HG03045 (cell line): ENCODE measurements around the gene FGF2.
"Not testable (repeated sequence)": the region's sequence is repeated elsewhere in the genome, so short reads cannot be mapped to it uniquely, and the experiment has no call there.

ENCODE experiments used
- ATAC-seq: cut with Tn5 transposase; IDR thresholded peaks from one replicate; pipeline ENCODE4 v1.9.1; 2021; ENCODE audit warnings: mild to moderate bottlenecking, moderate library complexity; ENCODE audit not compliant: unreplicated experiment

Gene FGF2

DNA sequence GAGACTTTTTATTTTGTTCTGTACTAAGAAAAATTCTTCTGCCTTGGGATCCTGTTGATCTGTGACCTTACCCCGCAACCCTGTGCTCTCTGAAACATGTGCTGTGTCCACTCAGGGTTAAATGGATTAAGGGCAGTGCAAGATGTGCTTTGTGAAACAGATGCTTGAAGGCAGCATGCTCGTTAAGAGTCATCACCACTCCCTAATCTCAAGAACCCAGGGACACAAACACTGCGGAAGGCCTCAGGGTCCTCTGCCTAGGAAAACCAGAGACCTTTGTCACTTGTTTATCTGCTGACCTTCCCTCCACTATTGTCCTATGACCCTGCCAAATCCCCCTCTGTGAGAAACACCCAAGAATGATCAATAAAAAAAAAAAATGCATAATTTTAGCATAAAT, 13.8 kb upstream of the FGF2 start:
- ATAC-seq = not testable (repeated sequence)

DNA sequence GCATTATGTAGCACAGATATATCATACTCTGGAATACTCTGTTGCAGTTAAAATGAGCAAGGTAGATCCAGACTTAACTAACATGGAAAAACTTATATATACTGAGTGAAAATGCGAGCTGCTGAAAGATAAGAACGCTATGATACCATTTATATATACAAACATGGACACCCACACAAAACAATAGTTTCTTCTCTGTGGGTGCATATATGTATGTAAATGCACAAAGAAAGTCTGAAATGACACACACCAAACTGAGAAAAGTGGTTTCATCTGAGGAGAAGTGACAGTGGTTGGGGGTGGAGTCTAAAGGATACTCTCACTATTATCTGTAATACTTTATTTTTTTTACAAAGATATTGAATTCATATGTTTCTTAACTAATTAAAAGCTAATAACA, 12.2 kb upstream of the FGF2 start:
- ATAC-seq = peak; percentile 99

DNA sequence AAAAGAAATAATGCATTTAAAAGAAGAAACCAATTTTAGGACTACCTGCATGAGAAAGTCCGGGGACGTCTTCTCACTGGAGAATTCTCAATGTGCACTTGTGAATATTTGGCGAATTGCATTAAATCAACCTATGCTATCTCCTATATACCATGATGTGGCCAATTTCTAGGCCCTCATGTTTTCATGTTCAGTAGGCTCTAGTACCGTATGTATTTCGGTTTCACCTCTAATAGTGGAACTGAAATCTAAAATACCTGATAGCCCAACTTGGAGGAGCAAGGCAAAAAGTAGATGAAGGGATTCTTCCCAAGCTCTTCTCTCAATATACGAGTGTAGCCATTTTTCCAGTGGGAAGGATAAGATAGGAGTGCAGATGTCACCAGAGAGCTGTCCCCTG, 11.4 kb upstream of the FGF2 start:
- ATAC-seq = no peak

DNA sequence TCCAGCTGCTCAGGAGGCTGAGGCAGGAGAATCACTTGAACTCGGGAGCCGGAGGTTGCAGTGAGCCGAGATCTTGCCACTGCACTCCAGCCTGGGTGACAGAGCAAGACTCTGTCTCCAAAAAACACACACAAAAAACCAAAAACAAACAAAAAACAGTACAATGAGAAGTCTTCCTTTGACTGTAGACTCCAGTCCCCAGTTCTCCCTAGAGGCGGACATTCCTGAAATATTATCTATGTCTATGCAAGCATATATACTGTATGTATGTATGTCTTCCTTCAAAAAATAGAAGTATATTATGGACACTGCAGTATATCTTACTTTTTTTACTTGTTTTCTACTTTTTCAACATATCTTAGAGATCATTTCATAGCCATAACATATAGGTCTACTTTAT, 10.2 kb upstream of the FGF2 start:
- no peak for ATAC-seq

DNA sequence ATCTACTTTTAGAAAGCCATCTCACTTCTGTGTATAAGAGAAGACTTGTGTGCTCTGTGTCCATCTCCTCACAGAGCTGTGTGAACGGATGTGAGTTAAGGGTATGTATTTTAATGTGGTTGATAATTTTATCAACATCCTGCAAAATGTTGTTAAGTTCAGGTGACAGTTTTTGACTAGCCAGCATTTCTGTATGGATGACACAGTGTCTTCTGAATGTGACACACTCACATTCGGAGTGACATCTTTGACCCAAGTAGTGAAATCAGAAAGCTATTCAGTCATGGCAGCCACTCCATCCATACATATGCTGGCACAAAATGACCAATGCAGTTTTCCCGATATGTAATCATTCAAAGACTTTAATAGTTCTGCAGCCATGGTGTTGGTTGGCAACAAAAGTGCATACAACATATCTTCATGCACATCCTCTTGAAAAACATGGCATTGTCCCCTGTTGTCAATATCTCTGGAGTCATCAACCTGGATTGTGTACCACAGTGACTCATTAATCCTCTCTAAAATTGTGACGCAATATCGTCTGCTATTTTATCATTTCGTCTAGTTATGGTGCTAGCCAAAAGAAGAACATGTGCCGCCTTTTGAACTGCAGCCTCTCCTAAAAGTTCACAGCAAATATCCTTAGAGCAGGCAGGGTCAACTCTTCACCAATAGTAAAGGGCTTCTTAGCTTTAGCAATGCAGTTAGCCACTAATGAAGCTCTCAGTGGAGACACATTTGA, 6.8 kb upstream of the FGF2 start:
- ATAC-seq = no peak

DNA sequence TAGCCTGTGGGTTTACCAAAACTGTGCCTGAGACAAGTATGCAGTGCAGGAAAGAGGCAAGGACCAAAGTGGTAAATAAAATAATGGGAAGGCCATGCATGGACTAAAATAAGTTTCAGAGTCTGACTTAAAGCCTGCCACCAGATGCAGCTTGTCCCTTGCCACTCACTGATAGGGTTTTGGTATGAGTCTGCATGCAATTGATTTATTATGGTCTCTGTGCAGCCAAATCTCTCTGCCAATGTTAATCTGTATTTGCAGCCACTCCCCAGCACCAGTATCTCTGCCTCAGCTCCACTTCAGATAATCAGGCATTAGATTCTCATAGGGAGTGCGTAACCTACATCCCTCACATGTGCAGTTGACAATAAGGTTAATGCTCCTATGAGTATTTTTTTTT, 5.5 kb upstream of the FGF2 start:
- ATAC-seq = no peak

DNA sequence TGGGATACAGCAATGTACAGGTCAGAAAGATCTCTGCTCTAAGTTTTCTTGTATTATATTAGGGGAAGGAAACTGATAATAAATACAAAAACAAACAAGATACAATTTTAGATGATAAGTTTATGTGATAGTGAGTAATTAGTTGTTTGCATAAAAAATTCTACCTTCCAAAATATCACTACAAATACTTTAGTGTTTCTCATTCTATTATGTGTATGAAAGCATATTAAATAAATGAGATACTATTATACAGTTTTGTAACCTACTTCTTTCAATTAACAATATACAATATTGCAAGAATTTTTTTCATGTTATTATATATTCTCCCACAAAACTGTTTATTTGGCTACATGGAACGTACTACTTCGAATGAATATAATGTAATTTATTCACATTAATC, 4.2 kb upstream of the FGF2 start:
- ATAC-seq = no peak

DNA sequence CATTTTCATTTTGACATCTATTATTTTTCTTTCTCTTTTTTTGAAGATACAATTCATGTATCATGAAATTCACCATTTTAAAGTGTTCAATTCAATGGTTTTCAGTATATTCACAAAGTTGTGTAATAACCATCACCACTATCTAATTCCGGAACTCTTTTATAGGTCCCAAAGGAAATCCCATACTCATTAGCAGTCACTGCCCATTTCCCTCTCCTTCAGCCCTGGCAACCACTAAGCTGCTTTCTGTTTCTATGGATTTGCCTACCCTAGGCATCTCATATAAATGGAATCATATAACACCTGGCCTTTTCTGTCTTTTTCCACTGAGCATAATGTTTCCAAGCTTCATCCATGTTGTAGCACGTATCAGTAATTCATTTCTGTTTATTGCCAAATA, 3.2 kb upstream of the FGF2 start:
- no peak for ATAC-seq

DNA sequence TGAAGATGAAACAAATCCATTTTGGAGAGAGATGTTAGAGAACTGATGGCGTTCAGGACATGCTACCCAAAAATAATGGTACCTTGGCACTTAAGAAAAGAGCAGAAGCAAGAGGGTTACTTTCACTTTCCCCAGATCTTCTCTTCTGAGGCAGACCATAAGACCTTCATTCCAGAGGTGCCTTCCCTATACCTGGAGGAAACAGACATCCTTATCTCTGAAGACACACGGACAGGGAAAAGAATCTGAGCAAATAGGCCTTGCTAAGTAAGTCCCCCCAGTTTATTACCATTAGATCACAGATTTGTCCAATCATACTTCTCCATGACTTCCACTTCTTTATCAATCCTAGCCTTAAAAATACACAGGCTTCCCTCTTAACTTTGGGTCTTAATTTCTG, 2.0 kb upstream of the FGF2 start:
- no peak for ATAC-seq

DNA sequence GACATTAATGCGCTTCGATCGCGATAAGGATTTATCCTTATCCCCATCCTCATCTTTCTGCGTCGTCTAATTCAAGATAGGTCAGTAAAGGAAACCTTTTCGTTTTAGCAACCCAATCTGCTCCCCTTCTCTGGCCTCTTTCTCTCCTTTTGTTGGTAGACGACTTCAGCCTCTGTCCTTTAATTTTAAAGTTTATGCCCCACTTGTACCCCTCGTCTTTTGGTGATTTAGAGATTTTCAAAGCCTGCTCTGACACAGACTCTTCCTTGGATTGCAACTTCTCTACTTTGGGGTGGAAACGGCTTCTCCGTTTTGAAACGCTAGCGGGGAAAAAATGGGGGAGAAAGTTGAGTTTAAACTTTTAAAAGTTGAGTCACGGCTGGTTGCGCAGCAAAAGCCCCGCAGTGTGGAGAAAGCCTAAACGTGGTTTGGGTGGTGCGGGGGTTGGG, 528 bp upstream of the FGF2 start:
- no peak for ATAC-seq

DNA sequence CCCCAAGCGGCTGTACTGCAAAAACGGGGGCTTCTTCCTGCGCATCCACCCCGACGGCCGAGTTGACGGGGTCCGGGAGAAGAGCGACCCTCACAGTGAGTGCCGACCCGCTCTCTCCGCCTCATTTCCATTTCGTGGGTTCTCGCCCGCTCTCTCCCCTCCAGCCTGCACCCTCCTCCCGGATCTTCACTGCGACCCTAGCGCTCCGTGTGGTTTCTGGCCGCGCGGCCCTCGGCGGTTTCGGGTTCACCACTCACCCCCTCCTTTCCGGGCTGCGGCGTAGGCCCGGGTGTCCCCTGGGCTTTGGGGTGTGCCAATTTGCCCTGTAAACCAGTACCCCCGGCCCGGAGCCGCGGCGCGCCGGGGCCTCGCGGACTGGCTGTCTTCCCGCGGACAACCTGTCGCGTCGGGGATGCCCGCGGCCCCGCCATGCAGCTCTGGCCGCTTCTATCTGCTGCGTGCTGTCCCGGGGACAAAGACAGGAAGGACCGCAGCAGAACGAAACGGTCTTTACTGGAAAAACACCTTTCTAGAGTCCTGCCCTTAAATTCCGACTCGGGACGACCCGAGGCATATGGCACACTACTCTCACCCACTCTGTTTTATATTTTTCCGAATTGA, 737 bp downstream of the FGF2 start:
- peak; percentile 49 for ATAC-seq

DNA sequence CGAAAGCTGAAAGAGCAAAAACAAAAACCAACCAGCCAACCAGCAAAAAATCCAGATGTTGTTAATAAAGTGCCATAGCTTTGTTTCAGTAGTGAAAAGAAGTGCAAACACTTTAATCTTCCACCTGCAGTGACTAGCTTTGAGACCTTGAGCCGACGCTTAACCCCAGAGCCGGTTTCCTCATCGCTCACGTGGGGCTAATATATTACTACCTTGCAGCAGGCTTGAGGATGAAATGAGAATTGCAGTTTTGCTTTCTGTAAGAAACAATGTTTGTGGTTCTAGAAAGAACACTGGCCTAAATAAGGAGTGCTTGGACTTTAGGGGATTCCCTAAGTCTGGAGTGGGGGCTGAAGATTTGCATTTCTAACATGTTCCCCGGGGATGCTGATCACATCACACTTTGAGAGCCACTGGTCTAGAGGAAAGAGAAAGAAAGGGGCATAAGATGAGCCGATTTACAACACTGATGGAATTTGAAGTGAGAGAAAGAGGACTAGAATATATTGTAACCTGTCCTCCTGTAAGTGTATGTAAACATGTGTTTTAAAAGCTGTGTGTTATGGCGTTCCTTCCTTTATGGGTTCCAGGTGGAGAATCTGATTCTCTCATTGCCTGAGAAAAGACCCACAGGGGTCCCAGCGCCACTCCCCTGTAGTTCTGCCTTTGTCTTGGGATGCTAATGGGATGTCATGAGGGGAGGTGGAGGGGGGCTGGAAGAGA, 1.4 kb downstream of the FGF2 start:
- ATAC-seq = peak; percentile 91

DNA sequence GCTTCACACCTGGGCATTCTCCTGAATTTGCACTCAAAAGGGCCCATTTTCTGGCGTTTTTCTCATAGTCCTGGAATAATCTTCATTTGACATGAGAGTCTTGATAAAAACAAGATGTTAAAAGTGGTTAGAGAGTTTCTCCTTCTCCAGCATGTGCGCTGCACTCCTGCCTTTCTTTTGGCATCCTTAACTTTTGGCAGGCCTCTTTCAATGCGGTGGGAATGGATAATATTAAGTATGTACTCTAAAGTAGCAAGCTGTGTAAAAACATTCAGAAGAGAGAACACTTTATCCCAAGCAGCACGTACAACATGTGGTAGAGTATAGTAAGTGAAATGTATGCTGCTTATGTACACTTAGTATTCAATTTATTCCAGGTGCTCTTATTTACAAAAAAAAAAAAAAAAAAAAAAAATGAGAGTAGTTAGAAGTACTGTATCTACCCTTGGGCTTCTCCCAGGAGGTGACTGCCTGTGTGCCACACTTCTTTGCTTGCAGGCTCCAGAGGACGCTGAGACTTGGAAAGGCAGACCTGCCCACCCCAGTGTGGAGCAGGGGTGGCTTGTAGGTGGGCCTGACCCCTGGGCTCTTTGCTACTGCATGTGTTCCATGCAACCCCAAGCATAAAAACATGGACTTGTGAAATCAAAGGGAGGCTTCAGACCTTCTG, 3.9 kb downstream of the FGF2 start:
- no peak for ATAC-seq

DNA sequence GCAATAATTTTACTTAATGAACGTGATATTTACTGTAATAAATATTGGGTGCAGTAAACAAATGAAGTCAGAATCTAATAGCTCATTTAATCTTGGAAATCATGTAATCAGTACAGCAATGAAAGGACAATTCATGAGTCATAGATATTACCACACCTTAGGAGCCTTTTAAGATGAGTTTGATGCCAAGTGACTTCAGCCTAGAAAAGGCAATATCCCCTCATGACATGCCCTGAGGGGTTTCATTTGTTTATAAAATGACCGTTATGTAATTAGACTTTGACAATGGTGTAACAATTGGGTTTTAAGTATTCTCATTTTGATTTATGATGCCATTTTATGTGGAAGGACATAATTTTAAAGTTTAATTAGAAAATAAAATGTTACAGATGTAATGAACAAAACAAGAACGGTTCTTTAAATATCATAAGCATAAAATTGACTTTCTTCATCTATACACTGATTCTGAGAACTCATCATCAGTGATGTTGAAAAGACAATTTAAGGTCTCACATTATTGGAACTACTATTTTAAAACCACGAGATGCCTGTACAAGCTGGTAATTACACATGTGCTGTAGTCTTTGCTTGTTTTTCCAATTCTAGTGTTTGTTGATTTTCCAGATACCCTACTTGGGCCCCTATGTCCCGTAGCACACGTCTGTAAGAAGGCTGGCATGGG, 5.0 kb downstream of the FGF2 start:
- no peak for ATAC-seq

DNA sequence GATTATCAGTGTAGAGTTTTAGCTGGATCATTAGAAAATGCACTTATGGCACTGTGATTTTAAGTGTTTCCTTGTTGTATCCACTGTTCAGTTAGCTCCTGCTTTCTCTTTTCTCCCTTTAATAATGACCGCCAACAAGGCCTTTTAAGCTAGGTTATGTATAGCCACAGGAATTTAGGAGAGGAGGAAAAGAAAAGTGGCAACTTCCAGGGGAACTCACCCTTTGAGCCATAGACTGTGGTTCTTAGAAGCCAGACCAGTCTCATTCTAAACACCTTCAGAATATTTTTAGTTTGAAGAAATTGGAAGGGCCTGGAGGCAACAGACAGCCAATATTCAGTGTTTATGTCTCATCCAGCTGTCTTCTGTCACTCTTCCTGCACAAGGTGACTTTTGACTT, 6.1 kb downstream of the FGF2 start:
- ATAC-seq = no peak

DNA sequence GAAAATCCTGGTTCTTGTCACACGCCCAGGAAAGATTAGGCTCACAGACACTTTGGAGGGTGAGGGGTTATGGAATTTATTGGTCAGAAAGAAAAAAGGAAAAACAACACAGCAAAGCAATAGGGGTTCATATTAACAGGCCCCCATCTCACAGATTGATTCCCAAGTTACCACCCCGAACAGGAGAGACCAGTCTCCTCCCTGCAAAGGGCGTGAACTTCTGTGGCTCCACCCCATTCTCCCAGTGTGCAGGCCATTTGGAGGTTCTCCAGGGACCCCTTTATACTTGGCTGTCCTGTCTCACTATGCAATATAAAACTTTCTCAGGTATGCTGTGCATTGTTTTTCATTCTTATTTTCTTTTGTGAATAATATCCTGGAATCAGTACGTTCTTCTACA, 7.4 kb downstream of the FGF2 start:
- no peak for ATAC-seq

DNA sequence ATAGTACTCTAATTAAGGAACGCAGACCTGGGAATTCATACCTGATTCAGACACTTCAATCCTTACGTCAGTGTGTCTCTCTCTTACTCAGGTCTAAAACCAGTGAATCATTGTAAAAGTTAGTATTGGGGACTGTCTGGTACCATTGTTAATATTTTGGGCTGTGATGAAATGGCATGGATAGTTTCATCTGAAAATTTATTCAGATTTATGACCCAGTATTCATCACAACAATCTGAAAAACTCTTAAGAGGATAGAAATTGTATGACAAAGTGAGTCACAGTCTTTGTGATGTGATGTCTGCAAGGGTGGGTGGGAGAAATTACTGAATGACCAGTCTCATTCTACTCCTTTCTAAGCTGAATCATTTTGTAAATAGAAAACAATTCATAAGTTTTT, 10.3 kb downstream of the FGF2 start:
- no peak for ATAC-seq

DNA sequence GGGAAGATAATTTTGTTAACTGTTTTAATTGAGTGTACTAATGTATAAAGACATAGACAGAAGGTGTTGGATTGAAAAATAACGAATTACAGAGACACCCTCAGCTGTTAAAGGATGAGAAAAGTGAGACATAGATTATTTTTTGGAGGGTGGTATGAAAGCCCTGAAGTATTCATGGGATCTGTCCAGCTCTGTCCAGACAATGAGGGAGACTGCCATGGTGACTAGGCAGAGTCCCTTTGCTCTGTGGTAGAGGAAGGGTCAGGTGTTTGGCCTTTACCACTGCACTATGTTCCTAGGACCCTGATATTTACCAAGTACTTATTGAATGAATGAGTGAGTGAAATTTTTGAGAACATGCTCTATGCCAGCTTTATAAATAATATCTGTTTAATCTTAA, 11.4 kb downstream of the FGF2 start:
- ATAC-seq = no peak

DNA sequence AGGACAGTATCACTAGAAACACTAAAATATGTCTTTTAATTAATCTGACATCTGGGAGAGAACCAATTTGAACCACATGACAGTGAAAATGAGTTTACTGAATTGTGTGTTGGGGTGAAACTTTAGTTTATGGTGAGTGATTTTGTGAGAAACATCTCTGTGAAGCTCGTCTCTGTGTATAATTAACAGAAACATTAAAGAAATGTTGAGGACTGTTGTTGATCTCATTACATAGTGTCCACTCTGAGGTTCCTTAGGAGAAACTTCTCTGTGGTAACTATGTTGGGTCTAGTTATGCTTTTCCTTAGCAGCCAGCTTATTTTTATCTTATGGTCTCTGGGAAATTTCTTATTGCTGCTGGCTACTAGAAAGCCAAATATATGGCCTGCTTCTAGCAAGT, 15.8 kb downstream of the FGF2 start:
- ATAC-seq = no peak

DNA sequence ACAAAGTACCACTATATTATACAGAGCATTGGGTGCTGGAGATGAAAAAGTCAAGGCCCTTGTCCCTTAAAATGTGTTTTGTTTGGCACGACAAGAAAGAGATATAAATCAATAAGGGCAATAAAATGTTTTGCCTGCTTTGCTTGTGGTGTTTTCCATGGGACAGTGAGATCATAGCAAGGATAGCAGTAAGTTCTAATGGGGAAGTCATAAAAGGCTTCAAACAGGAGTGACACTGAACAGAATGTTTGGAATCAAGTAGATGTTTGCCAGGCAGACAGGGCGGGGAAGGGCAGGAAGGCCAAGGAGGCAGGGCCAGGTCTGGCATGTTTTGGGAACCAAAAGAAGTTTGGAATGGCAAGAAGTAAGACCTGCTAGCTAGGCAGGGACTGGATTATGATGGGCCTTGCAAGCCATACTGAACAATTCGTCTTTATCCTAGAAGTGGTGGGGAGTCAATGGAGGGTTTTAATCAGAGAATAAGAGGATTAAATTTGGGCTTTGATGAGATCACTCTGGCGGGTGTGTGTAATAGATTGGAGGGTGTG, 16.4 kb downstream of the FGF2 start:
- ATAC-seq = no peak

DNA sequence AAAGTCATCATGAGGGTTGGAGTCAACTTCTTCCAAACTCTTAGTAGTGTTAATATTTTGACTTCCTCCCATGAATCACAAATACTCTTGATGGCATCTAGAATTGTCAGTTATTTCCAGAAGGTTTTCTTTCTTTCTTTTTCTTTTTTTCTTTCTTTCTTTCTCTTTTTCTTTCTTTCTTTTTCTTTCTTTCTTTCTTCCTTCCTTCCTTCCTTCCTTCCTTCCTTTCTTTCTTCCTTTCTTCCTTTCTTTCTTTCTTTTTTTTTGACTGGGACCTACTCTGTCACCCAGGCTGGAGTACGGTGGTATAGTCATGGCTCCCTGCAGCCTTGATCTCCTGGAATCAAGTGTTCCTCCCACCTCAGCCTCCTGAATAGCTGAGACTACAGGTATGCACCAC, 17.8 kb downstream of the FGF2 start:
- ATAC-seq = not testable (repeated sequence)
